ENCODE measurements around the gene OR5T2. TPM values are rescaled to one million over a fixed set of nuclear protein-coding genes. Genes with fewer than 3 reads are reported as not detected.
"Not testable (repeated sequence)": the region's sequence is repeated elsewhere in the genome, so short reads cannot be mapped to it uniquely, and the experiment has no call there.

The OR5T2 gene
- total RNA-seq = not detected in 2 replicates

GRCh38 chr11:56234155-56234554 lies at the start of gene OR5T2:
TSS of gene OR5T2 (minus strand) at chr11:56234255. CDS start at chr11:56233062, 1,193 bp downstream.
- no peak within 1 kb of the TSS for H3K4me3 ChIP-seq (ENCODE audit: low read depth, low read length)
- no peak for DNase-seq (ENCODE audit: low read depth)
- TF ChIP-seq CTCF (IDR thresholded peaks at IDR 0.05; ENCODE audit: insufficient read depth, low read depth, low read length) = no peak

- no peak for DNase-seq (ENCODE audit: low read depth)
- H3K4me3 ChIP-seq (ENCODE audit: low read depth, low read length) = no peak within 1 kb of the TSS
- no peak for TF ChIP-seq CTCF (IDR thresholded peaks at IDR 0.05; ENCODE audit: insufficient read depth, low read depth, low read length)
Observed at GRCh38 chr11:56273854-56274253, 39.8 kb upstream of the OR5T2 start, which contains the start of gene OR5T1. TSS of gene OR5T1 (plus strand) at chr11:56274154. CDS start at chr11:56275639, 1,485 bp downstream.

- no peak for DNase-seq (ENCODE audit: low read depth)
- TF ChIP-seq CTCF (IDR thresholded peaks at IDR 0.05; ENCODE audit: insufficient read depth, low read depth, low read length) = no peak
- H3K4me3 ChIP-seq (ENCODE audit: low read depth, low read length) = no peak overlapping the region
Observed at GRCh38 chr11:56271092-56271491, 37.0 kb upstream of the OR5T2 start.

- DNase-seq (ENCODE audit: low read depth) = no peak
- H3K4me3 ChIP-seq (ENCODE audit: low read depth, low read length) = no peak within 1 kb of the TSS
- TF ChIP-seq CTCF (IDR thresholded peaks at IDR 0.05; ENCODE audit: insufficient read depth, low read depth, low read length) = no peak
Observed at GRCh38 chr11:56251954-56252353, 17.9 kb upstream of the OR5T2 start, which contains the start of gene OR5T3. TSS of gene OR5T3 (plus strand) at chr11:56252254. CDS start at chr11:56252254, 0 bp downstream.

GRCh38 chr11:56219735-56220134 lies 14.3 kb downstream of the OR5T2 start:
- H3K4me3 ChIP-seq (ENCODE audit: low read depth, low read length); DNase-seq (ENCODE audit: low read depth): not testable (repeated sequence)

- no peak for TF ChIP-seq CTCF (IDR thresholded peaks at IDR 0.05; ENCODE audit: insufficient read depth, low read depth, low read length)
- DNase-seq (ENCODE audit: low read depth) = no peak
- no peak overlapping the region for H3K4me3 ChIP-seq (ENCODE audit: low read depth, low read length)
Observed at GRCh38 chr11:56214537-56214936, 19.5 kb downstream of the OR5T2 start.

- H3K4me3 ChIP-seq (ENCODE audit: low read depth, low read length) = no peak overlapping the region
- no peak for TF ChIP-seq CTCF (IDR thresholded peaks at IDR 0.05; ENCODE audit: insufficient read depth, low read depth, low read length)
- no peak for DNase-seq (ENCODE audit: low read depth)
Observed at GRCh38 chr11:56207790-56208189, 26.3 kb downstream of the OR5T2 start.
